Left ventricle myocardium inferior (tissue), 1 donor: ENCODE measurements around the gene TGFBR3. TPM values are rescaled to one million over a fixed set of nuclear protein-coding genes. Genes with fewer than 3 reads are reported as not detected.
A peak's percentile ranks its signal among the peaks of the same experiment; 100 is the strongest.

Source experiments
- DNase-seq: peaks from one replicate; pipeline ENCODE4 v3.0.0-alpha.2; 2020
- H3K27ac ChIP-seq: fragments of 200-600 bp; replicated peaks from 2 replicates; pipeline ENCODE4 v1.8.0; 2021
- H3K27me3 ChIP-seq: fragments of 200-600 bp; 2 replicates; pipeline ENCODE4 v1.8.0; 2021; ENCODE audit warnings: low read depth
- H3K36me3 ChIP-seq: fragments of 200-600 bp; 2 replicates; pipeline ENCODE4 v1.8.0; 2021
- H3K4me1 ChIP-seq: fragments of 200-600 bp; 2 replicates; pipeline ENCODE4 v1.8.0; 2021
- H3K4me3 ChIP-seq: fragments of 200-600 bp; 2 replicates; pipeline ENCODE4 v1.8.0; 2021; ENCODE audit warnings: mild to moderate bottlenecking, moderate library complexity
- H3K9me3 ChIP-seq: fragments of 200-600 bp; replicated peaks from 2 replicates; pipeline ENCODE4 v1.8.0; 2021
- CTCF ChIP-seq: fragments of 200-600 bp; IDR thresholded peaks from 2 replicates; pipeline ENCODE4 v1.8.0; 2021; ENCODE audit warnings: antibody characterized with exemption, mild to moderate bottlenecking, borderline replicate concordance
- intact Hi-C: fragments of 100-400 bp; cut with micrococcal nuclease; formaldehyde crosslinking; loops from one replicate; pipeline ENCODE4 v1.11.0; 2022
- total RNA-seq: library from RNA; stranded (reverse); fragmentation: NEBNext Ultra II Directional; extraction: Animal tissue kit (Norgen Biotek cat#: 25700); gene quantifications from one replicate; pipeline ENCODE4 v1.2.1, GENCODE V29; 2021
- donor health status: DM: no; HTN: yes; CAD: no; lungs with severe emphysema.

The TGFBR3 gene
- total RNA-seq, 1 donor from 2014 or later, result 24.6 TPM

GRCh38 chr1:91730801-91731732 lies 154.9 kb downstream of the TGFBR3 start:
- peak; percentile 58 for DNase-seq
- no peaks in the 10 kb centered on the region for H3K9me3 ChIP-seq
- H3K4me1 ChIP-seq, result peaks cover 76% of the 10 kb centered on the region
- H3K36me3 ChIP-seq, result peaks cover 7% of the 10 kb centered on the region
- TF ChIP-seq CTCF, result no peak
- H3K27ac ChIP-seq, result peak overlapping the region; percentile 3
- H3K4me3 ChIP-seq, result no peak overlapping the region
- intact Hi-C loops, result loop anchor here (10.0 kb wide), 1 partner anchor 154 kb away; the partner anchor contains the start of gene TGFBR3
- no peaks in the 10 kb centered on the region for H3K27me3 ChIP-seq

- intact Hi-C loops, result loop anchor here (10.0 kb wide), 1 partner anchor 155 kb away; the partner anchor contains the start of gene TGFBR3
- H3K4me1 ChIP-seq, result peaks cover 76% of the 10 kb centered on the region
These were observed 156.2 kb downstream of the TGFBR3 start for GRCh38 chr1:91729621-91730358.

GRCh38 chr1:91727763-91728162 lies 158.2 kb downstream of the TGFBR3 start:
- TF ChIP-seq CTCF, result no peak
- H3K27me3 ChIP-seq, result no peaks in the 10 kb centered on the region
- no peak for DNase-seq
- H3K4me3 ChIP-seq, result no peak overlapping the region
- no peaks in the 10 kb centered on the region for H3K9me3 ChIP-seq
- H3K4me1 ChIP-seq, result peaks cover 74% of the 10 kb centered on the region
- H3K27ac ChIP-seq, result peak overlapping the region; percentile 87
- peaks cover 7% of the 10 kb centered on the region for H3K36me3 ChIP-seq
- intact Hi-C loops, result no loop called here

More at GRCh38 chr1:91729621-91730358, 156.2 kb downstream of the TGFBR3 start:
- Histone ChIP-seq H3K4me3 (no peak overlapping the region), H3K9me3 (no peaks in the 10 kb centered on the region), H3K27ac (no peak overlapping the region), H3K27me3 (no peaks in the 10 kb centered on the region), H3K36me3 (peaks cover 7% of the 10 kb centered on the region)
- no peak for DNase-seq
- TF ChIP-seq CTCF, result no peak

- no peak overlapping the region for H3K4me3 ChIP-seq
- peaks cover 17% of the 10 kb centered on the region for H3K36me3 ChIP-seq
- DNase-seq, result no peak
- no peaks in the 10 kb centered on the region for H3K27me3 ChIP-seq
- TF ChIP-seq CTCF, result no peak
- intact Hi-C loops, result no loop called here
- H3K27ac ChIP-seq, result peak overlapping the region; percentile 87
- peaks cover 58% of the 10 kb centered on the region for H3K4me1 ChIP-seq
- no peaks in the 10 kb centered on the region for H3K9me3 ChIP-seq
These were observed 159.8 kb downstream of the TGFBR3 start for GRCh38 chr1:91725989-91726721.

GRCh38 chr1:91725618-91725988 lies 160.3 kb downstream of the TGFBR3 start:
- H3K4me1 ChIP-seq, result peaks cover 52% of the 10 kb centered on the region
- no peaks in the 10 kb centered on the region for H3K9me3 ChIP-seq
- H3K36me3 ChIP-seq, result peaks cover 21% of the 10 kb centered on the region
- peak overlapping the region; percentile 87 for H3K27ac ChIP-seq
- TF ChIP-seq CTCF, result no peak
- DNase-seq, result no peak
- intact Hi-C loops, result no loop called here
- no peaks in the 10 kb centered on the region for H3K27me3 ChIP-seq
- no peak overlapping the region for H3K4me3 ChIP-seq
